Neural progenitor cell (in vitro differentiated cells): ENCODE results near the gene STK32B.

Source experiments
- CTCF ChIP-seq: fragments of 200-600 bp; sonication (generic); IDR thresholded peaks from 2 replicates; pipeline ENCODE4 v1.5.1; 2017; ENCODE audit warnings: antibody characterized with exemption, mild to moderate bottlenecking
- EZH2 ChIP-seq: fragments of 200-600 bp; sonication (generic); IDR thresholded peaks from 2 replicates; pipeline ENCODE4 v1.6.1; 2017; ENCODE audit warnings: antibody characterized with exemption, mild to moderate bottlenecking, moderate library complexity
- EZH2phosphoT487 ChIP-seq: fragments of 200-600 bp; sonication (generic); IDR thresholded peaks from 2 replicates; pipeline ENCODE4 v1.6.1; 2017; ENCODE audit warnings: antibody characterized with exemption

- TF ChIP-seq CTCF (no peak), EZH2 (no peak), EZH2phosphoT487 (no peak)
Measured at GRCh38 chr4:5340991-5341451, 289.7 kb downstream of the STK32B start.
